Activated CD4-positive, CD25-positive, alpha-beta regulatory T cell (primary cell): ENCODE results near the gene ASB14.

Source experiments
- DNase-seq, 4 experiments: peaks; one replicate each; lab custom pipeline; 2025; lab: John Stamatoyannopoulos, UW

The ASB14 gene

GRCh38 chr3:57261119-57261518, 31.4 kb downstream of the ASB14 start:
- DNase-seq, result no peak

GRCh38 chr3:57257678-57258077, 34.8 kb downstream of the ASB14 start:
- no peak for DNase-seq

GRCh38 chr3:57256844-57257243, 35.6 kb downstream of the ASB14 start:
- no peak for DNase-seq

- DNase-seq, result no peak
Measured at GRCh38 chr3:57252404-57252803, 40.1 kb downstream of the ASB14 start.

GRCh38 chr3:57244946-57245345, 47.5 kb downstream of the ASB14 start:
- no peak for DNase-seq

GRCh38 chr3:57234613-57235575, 57.6 kb downstream of the ASB14 start:
- DNase-seq, result no peak

- no peak for DNase-seq
Measured at GRCh38 chr3:57233799-57234198, 58.7 kb downstream of the ASB14 start.

GRCh38 chr3:57230006-57230405, 62.5 kb downstream of the ASB14 start:
- DNase-seq, result no peak

- DNase-seq, result peak in 3 of 4 experiments; percentile 9 to 30 (median 12)
Measured at GRCh38 chr3:57227930-57228751, 64.3 kb downstream of the ASB14 start.

- DNase-seq, result peak; percentile 68 to 76 (median 72)
Measured at GRCh38 chr3:57227204-57227929, 65.1 kb downstream of the ASB14 start, which contains the start of gene APPL1. APPL1 (plus strand) TSS chr3:57227729; CDS start chr3:57227884, 155 bp downstream.

- no peak for DNase-seq
Measured at GRCh38 chr3:57226176-57226575, 66.3 kb downstream of the ASB14 start.

- DNase-seq, result no peak
Measured at GRCh38 chr3:57224856-57225255, 67.6 kb downstream of the ASB14 start.

- DNase-seq, result no peak
Measured at GRCh38 chr3:57221883-57222282, 70.6 kb downstream of the ASB14 start.
